Measurements from ENCODE around the gene CEP152.

CEP152 gene

GRCh38 chr15:48766196-48766595, 44.7 kb downstream of the CEP152 start:
- DNase-seq = no peak

- no peak for DNase-seq
Observed at GRCh38 chr15:48765022-48765421, 45.8 kb downstream of the CEP152 start.

- no peak for DNase-seq
Observed at GRCh38 chr15:48761393-48762158, 49.3 kb downstream of the CEP152 start.

GRCh38 chr15:48759921-48760320, 50.9 kb downstream of the CEP152 start:
- peak in 1 of 2 experiments; percentile 24 for DNase-seq

- DNase-seq = no peak
Observed at GRCh38 chr15:48757661-48758060, 53.2 kb downstream of the CEP152 start.

GRCh38 chr15:48754011-48754410, 56.9 kb downstream of the CEP152 start:
- DNase-seq = no peak

- no peak for DNase-seq
Observed at GRCh38 chr15:48751595-48751994, 59.3 kb downstream of the CEP152 start.

- DNase-seq = no peak
Observed at GRCh38 chr15:48748535-48748934, 62.3 kb downstream of the CEP152 start.

GRCh38 chr15:48733615-48734014, 77.3 kb downstream of the CEP152 start:
- DNase-seq = no peak

GRCh38 chr15:48730506-48730905, 80.4 kb downstream of the CEP152 start:
- DNase-seq = no peak

GRCh38 chr15:48723969-48724368, 86.9 kb downstream of the CEP152 start:
- no peak for DNase-seq

- no peak for DNase-seq
Observed at GRCh38 chr15:48722764-48723661, 87.9 kb downstream of the CEP152 start.

GRCh38 chr15:48721061-48721810, 89.6 kb downstream of the CEP152 start:
- no peak for DNase-seq

- DNase-seq = no peak
Observed at GRCh38 chr15:48720646-48721045, 90.2 kb downstream of the CEP152 start.

GRCh38 chr15:48719668-48720067, 91.2 kb downstream of the CEP152 start:
- DNase-seq = no peak

GRCh38 chr15:48718646-48719045, 92.2 kb downstream of the CEP152 start:
- no peak for DNase-seq

- DNase-seq = no peak
Observed at GRCh38 chr15:48717458-48717857, 93.4 kb downstream of the CEP152 start.

- DNase-seq = no peak
Observed at GRCh38 chr15:48712546-48712945, 98.3 kb downstream of the CEP152 start.

GRCh38 chr15:48710952-48711495, 99.8 kb downstream of the CEP152 start:
- DNase-seq = no peak

GRCh38 chr15:48708641-48709040, 102.2 kb downstream of the CEP152 start:
- no peak for DNase-seq

- no peak for DNase-seq
Observed at GRCh38 chr15:48705381-48705780, 105.5 kb downstream of the CEP152 start.

- no peak for DNase-seq
Observed at GRCh38 chr15:48703544-48703943, 107.3 kb downstream of the CEP152 start.

Data from NCI-H187 (cell line).